Hematopoietic multipotent progenitor cell (in vitro differentiated cells): ENCODE measurements around the gene OSGIN1. TPM values are rescaled to one million over a fixed set of nuclear protein-coding genes. Genes with fewer than 3 reads are reported as not detected.

Experiments used
- DNase-seq, 3 donors: peaks; one replicate each; pipeline ENCODE4 v3.0.0-alpha.2; 2011 to 2015; ENCODE audit warnings: low read depth in 2 of 3, low spot score in 2 of 3
- total RNA-seq: library from RNA; depleted of rRNA; stranded (reverse); fragments of >200 nt; gene quantifications from one replicate; pipeline ENCODE4 v1.2.3, GENCODE V29; 2012

The OSGIN1 gene
- total RNA-seq, 1 donor, result 0.81 TPM

DNA sequence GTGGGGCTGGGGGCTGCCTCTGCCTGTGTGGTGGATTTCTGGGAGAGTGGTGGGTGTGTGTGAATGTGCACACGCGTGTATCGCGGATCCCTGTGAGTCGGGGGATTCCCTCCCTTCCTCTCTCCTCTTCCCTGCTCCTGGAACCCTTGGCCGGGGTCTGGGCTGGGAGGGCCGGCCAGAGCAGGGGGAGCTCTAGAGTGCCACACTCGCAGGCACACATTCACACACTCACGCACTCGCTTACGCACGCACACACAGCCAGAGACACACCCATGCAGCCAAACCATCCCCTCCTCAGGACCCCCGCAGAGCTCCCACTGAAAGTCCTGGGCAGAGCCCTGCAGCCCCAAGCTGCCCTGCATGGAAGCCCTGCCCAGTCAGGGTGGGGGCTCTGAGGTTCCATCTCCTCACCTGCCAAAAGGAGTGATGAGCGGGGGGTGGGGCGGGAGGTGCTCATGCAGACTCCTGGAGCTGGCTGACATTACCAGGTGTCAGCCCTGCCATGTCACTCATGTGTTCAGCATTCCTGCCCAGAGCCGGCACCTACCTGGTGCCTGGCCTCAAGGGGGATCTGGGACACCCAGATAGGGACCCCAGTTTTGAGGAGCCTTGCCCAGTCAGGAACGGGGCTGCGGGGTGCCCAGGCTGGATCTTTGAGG is 16.9 kb downstream of the OSGIN1 start:
- DNase-seq, result no peak

GRCh38 chr16:83970430-83970815 is 17.4 kb downstream of the OSGIN1 start:
- DNase-seq, result no peak

- DNase-seq, result no peak
Measured at GRCh38 chr16:83971165-83972130, 18.4 kb downstream of the OSGIN1 start.

- DNase-seq, result no peak
Measured at GRCh38 chr16:83972256-83973008, 19.4 kb downstream of the OSGIN1 start.

DNA sequence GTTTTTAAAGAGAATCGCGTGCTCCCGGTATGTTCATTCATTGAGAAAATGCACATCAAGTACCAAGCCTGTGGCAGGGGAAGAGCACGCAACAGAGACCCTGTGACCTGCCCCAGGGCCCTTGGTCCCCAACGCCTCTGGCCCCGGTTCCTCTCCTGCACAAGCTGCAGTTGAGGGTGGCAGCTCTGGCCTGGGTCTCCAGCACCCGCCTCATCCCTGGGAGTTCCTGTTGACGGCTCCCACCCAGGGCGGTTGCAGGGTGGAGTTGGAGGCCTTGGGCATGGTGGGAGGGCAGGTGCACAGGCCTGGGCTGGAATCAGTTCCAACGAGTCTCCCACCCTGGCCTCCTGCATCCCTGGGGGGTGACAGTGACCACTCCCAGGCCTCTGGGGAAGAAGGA is 20.0 kb downstream of the OSGIN1 start:
- no peak for DNase-seq

DNA sequence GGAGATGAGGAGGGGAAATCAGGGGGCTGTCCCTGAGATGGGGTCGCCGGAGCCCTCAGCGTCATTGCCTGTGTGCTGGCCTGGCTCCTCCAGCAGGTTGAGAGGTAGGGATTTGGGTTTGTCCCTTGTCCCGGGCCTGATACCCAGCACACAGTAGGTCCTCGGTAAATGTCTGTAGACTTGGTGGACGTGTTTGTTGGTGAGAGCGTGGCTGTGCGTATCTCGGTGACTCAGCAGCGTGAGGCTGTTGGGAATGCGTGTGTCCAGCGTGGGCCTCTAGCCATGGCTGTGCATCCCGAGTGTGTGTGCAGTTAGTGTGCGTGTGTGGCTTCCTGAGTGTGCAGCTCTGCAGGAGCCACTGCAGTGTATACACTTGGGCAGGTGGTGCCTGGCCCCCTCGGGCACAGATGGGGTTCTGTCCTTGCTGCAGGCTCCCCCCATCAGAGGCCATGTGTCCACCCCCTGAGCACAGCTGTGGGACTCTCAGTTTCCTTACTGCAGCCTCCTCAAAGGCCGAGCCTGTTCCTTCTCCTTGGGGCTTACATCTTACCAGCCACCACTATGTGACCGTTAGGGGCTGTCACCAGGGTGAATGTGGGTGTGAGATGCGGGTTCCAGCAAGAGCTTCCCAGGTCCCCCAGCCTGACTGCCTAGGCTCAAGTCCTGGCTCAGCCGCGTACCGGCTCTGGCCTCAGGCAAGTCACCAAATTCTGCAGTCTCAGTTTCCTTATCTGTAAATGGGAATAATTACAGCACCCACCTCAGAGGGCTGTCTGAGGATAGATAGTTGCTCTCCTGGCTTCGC is 20.7 kb downstream of the OSGIN1 start:
- no peak for DNase-seq

DNA sequence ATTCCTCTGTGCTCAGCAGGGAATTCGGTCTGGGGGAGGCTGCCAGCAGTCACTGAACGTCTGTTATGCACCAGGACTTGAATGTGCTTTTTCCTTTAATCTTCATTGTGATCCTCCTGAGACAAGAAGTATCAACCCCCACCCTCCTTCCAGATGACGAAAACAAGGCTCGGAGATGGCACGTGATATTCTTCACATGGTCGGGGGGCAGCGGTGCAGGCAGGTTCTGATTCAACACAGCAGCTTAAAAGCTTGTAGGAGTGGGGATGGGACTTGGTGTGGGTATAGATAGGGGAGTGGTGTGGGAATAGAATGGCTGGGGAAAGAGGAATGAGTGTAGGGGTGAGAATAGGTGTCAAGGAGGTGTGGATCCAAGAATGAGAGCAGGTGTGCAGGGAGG is 21.4 kb downstream of the OSGIN1 start:
- DNase-seq, result no peak

DNA sequence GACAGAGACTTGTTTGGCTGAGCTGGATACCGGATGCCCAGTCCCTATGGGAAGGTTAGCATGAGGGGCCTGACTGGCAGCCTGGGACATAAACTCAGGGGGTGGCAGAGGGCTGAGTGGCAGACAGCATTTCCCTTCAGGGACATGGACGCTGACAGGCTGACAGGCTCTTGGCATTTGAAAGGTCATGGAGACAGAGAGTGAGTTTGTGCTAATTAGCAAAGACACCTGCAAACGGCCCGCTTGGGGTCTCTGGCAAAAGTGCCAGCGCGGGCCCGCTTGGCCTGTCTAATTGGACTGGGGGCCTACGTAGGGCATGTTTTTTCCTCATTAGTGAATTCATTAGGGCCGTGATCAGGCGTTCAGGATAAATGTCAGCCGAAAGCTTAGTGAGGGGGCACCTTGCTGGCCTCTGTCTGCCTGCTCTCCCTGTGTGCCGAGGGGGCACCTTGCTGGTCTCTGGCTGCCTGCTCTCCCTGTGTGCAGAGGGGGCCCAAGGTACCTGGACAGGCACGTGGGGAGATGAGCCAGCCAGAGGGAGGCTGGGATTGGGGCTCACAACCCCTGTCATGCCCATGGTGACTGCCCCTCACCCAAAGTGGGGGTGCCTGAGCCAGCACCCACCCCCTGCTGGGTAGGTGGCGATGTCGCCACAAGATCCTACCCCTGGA is 22.7 kb downstream of the OSGIN1 start:
- DNase-seq, result no peak

GRCh38 chr16:83977056-83977815 is 24.2 kb downstream of the OSGIN1 start:
- DNase-seq, result no peak

DNA sequence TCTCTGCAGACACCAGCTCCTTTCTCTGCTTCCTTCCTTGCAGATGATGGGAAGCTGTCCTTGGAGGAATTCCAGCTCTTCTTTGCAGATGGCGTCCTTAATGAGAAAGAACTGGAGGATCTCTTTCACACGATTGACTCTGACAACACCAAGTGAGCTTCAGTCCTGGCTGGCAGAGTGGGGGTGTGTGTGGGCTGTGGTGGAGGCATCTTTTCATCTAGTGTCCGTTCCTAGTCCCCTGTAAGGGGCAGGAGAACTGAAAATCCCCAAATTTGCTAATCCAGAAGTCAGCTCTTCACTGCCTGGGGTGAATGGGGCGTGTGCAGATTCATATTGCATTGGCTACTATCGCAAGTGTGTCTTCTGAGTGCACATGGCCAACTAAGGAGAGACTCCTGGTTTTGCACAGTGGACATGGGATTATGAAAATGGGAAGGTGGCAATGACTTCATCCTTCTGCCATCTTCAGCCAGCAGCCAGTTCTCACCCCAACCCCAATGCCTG is 25.4 kb downstream of the OSGIN1 start:
- DNase-seq, result no peak

GRCh38 chr16:83979441-83979840 is 26.4 kb downstream of the OSGIN1 start:
- DNase-seq, result no peak

- DNase-seq, result no peak
Measured at GRCh38 chr16:83980794-83981193, 27.8 kb downstream of the OSGIN1 start.

- no peak for DNase-seq
Measured at GRCh38 chr16:83981799-83982198, 28.8 kb downstream of the OSGIN1 start.

- no peak for DNase-seq
Measured at GRCh38 chr16:83983491-83983890, 30.5 kb downstream of the OSGIN1 start.

DNA sequence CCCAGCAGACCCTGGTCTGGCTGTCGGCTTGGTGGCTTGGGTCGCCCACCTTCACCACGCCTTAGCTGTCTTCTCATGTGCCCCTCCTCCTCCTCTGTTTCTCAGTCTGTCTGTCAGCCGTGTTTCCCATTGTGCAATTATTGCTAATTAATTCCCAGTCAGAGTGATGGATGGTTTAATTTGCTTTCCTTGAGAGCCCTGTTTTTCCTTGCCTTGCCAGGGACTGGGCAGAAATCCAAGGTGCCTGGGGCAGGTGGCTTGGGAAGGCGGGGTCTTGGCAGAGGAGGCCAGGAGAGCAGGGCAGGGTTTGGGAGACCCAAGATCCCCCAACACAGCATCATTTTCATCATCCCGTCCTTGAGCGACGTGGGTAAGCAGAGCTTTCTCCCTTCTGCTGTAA is 36.3 kb downstream of the OSGIN1 start:
- DNase-seq, result no peak

DNA sequence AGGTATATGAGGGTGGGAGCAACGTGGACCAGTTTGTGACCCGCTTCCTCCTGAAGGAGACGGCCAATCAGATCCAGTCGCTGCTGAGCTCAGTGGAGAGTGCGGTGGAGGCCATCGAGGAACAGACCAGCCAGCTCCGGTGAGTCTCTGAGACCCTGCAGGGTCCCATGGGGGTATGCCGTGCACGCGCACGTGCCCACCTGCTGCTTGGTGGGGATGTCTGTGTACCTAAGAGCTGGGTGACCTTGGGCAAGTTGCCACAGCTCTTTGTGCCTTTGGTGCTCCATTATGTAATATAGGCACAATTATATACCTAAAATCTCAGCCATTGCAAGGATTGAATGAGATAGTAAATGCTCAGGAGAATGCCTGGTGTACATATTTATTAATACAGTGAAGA is 37.5 kb downstream of the OSGIN1 start:
- no peak for DNase-seq

GRCh38 chr16:83992624-83993023 is 39.6 kb downstream of the OSGIN1 start:
- no peak for DNase-seq

- peak in 2 of 3 donors; percentile 13 to 15 for DNase-seq
Measured at GRCh38 chr16:83994087-83994486, 41.0 kb downstream of the OSGIN1 start.

DNA sequence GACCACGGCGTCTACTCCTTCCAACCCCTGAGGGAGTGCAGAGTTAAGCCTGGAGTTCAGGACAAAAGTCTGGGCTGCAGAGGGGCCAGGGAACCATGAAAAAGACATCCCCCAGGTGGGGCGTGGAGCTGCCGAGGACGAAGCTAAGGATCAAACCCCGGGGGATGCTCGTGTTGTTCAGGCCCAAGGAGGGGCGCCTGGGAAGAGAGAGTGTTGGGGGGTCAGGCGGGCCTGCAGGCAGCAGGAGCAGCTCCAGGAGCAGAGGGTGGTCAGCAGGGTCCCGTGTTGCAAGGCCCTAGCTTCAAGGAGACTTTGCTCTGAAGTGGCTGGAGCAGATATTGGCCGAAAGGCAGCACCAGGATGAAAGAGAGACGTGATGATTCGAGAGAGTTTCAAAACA is 41.7 kb downstream of the OSGIN1 start:
- no peak for DNase-seq
